NCI-H187 (cell line): ENCODE results near the gene NRCAM.

ENCODE experiments used
- DNase-seq, 2 experiments: peaks; one replicate each; lab custom pipeline; 2025; lab: John Stamatoyannopoulos, UW

The NRCAM gene

DNA sequence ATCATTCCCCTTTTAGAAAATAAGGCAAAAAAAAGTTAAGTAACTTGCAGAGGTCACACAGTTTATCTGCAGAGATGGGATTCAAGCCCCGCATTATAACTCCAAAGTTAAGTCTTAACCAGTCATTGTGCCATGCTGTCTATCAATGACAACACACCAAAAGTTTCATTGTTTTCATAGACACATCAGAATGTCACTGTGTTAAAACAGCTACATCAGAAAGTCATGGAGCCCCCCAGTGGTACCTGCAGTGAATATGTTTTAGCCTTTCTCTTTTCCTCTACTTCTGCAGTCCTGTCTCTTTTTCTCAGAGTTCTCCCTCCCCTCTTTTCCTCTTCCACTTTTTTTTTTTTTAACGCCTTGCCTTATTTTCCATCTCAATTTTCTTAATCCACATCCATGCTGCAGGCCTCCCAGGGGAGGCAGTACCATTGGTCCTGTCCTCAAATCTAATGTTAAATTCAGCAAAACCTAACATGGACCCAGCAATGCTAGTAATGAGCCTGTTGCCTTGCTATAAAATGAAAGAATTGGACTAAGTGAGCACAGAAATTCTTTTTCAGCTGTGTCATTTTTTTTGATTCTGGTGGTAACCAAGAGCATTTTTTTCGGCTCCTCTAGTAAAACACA is 3.8 kb upstream of the NRCAM start:
- DNase-seq: peak in 1 of 2 experiments; percentile 29

DNA sequence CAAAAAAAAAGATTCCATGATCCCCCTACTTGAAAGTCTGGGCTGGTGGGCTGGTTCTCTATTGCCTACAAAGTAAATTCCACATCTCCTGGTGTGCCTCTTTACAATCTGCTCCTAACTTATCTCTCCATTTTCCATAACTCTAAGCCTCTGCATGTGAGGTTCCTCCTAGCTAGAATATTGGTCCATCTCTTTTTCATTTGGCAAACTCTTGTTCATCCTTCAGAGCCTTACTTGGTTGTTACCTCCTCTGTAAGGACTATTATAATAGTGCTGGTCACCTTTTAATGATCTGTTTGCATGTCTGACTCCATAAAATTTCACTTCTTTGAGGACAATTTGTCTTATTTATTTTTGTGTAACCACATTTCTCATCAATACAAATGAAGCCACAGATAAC is 1.6 kb upstream of the NRCAM start:
- no peak for DNase-seq

DNA sequence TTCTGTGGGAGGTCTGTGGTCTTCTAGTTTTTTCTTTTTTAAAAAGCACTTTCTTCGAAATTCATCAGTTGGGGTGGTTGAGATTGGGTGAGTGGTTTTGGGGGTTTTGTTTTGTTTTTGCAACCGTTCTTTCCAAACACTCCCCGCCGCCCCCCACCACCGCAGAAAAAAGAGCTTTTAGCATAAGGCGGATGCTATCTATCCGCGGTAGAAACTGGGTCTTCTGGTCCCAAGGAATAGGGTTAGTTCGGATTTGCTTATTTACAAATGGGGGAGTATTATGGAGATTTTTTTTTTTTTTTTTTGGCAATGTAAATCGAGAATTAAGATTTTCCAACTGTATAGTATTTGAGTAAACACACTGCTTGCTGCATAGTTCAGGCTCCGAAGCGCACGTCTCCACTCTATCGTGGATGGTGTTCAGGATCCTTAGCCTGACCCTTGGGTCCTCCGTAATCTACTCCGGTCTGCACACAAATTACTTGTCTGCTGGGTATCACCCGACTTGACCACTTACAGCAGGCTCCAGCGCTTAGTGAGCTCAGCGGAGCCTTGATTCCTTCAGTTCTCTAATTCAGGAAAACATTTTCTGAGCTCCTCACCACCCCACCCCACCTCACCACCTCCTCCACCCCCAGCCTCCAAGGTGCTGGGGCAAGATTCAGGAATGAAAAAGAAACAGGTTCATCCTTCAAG is 757 bp upstream of the NRCAM start:
- DNase-seq: no peak

DNA sequence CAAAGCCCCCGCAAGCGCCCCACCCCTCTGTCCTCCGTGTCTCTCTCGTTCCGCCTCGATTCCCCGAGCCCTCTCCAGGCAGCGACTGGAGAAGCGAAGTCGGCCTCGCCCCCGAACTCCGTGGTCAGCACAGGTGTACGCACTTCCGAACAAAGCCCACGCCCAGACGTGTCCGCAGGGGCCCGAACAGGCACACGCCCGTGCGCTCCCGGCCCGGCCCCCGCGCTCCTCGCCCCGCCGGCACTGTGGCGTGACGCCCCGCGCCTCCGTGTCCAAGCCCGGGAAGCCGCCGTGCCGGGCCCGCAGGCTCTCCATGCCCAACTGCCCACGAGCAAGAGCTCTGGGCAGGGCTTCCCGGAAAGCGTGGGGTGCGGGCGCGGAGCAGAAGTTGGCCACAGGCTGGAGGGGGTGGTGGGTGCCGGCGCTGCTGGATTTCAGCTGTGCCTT is 662 bp downstream of the NRCAM start:
- peak; percentile 50 to 72 for DNase-seq

DNA sequence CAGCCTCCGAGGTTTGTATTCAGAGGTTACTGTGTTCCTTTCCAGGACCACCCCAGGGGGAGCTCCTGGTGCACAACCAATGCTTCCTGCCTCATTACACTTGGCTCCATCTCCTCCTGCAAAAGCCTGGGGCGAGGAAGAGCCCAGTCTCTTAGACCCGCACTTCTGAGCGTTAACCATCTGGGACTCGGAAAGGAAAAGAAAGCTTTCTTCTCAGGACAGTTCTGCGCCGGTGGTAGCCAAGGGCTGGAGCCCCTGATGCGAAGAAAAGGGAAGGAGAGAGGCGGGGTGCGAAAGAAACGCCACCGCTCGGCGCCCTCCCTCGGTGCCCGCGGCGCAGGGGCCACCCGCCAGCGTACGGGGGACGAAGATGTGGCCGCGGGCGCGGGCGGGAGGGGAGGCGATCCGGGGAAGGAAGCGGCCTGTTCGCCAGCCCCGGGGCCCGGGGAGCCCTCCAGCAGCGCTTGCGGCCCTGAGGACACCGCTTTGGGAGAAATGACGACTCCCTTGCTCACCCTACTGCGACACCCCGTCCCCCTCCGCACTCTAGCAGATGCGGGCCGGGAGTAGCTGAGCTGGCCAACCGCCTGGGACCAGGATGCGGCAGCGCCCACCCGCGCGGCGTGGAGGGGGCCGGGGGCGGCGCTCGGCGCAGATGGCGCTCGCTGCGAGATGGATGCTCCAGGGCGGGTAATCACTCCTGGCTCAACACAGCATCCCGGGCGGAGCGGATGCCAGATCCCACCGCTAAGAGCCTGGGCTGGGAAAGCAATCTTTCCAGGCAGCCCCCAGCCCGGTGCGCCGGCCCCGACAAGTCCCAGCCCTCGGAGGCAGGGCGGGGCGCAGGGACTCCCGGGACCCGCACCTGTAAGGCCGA is 1.3 kb downstream of the NRCAM start:
- peak in 1 of 2 experiments; percentile 72 for DNase-seq

DNA sequence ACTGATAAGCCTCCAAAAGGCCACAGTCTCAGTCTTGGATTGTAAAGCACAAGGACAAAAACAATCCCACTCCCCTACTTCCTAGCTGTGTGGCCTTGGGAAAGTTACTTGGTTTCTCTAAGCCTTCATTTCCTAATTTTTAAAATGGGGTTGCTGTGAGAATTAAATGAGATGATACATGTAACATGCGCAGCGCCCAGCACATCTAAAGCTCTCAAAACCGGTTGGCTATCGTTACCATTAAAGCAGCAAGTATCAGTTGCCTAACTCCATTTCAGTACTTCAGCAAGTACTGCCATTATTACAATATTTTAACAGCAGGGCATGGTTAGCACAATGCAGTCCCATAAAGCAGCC is 1.9 kb downstream of the NRCAM start:
- DNase-seq: no peak

DNA sequence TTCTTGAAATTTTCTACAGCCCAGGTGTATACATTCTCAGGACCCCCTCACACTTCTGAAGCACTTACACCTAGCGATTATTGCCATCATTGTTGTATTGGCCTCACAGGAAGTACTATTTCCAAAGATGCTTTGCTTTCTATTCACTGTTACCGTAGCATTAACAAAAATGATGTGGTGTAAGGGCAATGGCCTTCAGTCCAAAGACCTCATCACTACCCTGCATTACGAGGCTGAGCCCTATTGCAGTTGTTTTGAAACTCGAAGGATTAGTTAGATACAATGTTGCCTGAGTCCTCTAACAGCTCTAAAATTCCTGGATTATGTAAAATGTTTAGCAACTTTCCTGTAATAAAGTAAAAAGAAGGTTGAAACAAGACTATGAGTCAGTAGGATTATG is 2.9 kb downstream of the NRCAM start:
- no peak for DNase-seq

DNA sequence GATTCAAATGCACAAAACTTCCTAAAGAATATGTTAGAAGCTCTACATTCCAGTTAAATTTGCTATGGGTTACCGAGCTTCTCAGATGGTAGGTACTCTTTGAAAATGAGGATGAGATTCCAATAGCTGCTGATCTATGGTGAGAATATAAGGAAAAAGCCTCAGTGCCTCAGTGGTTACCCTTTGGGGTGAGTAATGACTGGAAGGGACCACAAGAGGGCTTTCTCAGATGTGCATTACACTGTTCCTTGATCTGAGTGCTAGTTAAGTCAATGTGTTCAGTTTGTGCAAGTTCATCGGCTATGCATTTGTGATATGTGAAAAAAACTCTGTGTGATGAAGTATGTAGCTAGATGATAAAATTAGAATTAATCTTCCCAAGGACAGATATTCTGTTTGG is 3.5 kb downstream of the NRCAM start:
- DNase-seq: no peak

DNA sequence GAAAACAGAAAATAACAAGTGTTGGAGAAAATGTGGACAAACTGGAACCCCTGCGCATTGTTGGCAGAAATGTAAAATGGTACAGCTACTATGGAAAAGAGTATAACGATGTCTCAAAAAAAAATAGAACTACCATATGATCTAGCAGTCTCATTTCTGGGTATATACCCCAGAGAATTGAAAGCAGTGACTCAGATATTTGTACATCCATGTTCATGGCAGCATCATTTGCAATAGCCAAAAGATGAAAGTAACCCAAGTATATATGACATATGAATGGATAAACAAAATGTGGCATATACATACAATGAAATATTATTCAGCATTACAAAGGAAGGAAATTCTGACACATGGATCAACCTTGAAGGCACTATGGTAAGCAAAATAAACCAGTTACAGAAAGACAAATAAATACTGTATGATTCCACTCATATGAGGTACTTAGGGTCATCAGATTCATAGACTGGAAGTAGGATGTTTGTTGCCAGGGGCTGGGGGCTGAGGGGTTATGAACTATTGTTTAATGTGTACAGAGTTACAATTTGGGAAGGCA is 4.9 kb downstream of the NRCAM start:
- DNase-seq: no peak

DNA sequence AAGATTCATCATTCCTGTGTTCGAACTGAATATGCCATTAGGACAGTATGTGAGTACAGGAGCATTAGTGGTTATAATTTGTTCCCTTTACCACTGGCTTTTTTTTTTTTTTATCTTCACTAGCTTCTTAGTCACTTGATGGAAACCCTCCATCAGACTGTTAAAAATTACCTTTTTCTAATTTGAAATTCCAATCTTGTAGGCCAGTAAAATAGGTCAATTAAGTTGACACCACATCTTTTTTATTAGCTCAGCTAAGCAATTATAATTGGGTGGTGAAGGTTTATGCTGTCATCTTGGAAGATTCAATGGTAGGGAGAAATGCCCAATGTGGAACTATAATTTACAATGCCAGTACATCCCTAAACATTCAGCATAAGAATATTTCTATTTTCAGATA is 6.1 kb downstream of the NRCAM start:
- no peak for DNase-seq

DNA sequence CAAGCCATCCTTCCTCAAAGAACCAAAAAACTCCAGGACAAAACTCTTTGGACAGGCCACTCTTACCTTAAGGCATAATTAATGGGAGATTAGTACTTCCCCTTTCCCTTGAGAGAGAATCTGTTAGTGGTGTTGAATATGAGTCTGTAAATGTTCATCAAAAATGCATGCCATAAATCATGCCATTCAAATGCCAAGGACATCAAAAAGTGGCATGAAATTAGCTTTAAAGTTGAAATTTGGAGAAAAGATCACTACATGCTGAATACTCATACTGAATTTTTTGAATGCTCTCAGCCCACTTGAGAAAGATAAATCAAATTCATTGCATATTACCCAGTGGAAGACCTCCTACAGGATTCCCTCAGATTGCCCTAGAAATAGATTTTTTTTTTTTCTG is 6.7 kb downstream of the NRCAM start:
- no peak for DNase-seq

DNA sequence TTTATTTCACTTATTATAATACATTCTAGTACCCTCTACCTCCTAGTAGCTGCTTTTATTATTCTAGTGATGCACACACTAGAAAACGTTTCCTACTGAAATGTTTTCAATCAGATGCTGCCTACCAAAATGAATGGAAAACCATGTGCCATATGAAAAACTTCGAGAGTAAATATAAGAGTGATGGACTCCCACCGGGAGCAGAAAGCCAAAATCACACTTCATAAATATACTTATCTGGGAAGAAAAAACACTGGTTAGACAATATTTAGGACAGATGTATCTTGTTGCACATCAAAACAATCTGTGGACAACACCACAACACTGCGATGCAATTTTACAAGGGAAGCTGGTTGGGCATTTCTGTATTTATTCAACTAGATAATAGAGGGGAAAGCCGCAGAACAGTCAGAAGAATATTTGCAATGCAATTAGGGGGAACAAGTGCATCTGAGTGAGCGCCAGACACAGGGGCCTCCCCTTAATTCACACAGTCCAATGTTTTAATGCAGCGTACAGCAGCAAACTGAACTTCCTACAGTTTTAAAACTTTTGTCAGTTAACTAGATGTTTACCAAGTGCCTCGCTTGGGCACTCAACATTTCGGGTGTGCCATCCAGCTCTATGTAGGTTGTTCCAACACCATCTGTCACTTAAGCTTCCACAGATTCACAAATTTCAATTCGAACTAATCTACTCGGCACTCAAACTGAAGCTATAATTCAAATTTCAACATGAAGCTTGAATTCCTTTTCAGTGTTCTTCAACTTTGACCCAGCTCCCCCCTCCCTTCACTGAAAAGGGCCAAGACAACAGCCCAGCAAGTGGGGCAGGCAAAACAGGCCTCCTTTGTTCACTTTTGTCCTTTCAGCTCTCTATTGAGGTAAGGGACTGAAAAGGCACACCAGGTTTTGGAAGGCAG is 7.4 kb downstream of the NRCAM start:
- DNase-seq: no peak

DNA sequence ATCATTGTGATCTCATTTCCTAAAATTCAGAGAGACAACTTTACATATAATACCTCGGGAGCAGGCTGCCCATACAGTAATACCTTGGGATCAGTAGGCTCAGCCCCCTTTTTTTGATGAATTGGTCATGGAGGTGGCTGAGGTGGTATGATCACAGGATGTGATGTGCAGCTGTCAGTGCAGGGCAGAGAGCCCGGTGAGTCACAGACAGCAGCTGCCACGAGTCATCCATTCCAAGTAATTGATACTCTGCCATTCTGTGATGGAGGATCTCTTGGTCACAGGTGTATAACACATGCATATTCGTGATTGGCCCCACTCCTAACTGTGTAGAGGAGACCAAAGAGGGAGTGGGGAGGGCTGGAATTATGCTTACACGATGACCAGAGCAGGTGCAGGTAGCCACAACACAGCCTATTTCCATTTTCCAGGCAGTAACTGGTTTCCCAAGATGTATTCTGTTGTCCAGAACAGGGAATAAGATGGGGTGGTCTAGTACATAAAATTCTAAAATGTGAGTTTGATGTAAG is 14.1 kb downstream of the NRCAM start:
- peak; percentile 18 to 68 for DNase-seq

DNA sequence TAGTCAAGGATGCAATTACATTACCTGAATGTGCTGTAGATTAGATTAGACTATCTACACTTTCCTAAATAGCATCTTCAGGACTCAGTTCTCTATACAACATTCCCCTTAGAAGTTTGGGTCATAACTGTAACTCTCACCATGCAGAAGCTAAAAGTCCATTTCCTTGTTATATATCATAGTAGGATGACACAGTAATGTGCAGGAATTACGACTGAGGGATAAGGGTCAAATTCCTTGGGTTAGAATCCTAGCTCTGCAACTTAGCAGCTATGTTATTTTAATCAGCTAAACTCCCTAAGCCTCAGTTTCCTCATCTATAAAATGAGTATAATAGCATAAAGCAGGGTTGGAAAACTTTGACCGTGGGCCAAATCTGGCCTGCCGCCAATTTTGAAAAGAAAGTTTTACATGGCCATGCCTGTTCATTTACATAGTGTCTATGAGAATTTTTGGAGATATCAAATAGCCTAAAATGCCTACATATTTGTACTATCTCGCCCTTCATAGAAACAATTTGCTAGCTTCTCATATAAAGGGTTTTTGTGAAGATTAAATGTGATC is 14.8 kb downstream of the NRCAM start:
- no peak for DNase-seq

DNA sequence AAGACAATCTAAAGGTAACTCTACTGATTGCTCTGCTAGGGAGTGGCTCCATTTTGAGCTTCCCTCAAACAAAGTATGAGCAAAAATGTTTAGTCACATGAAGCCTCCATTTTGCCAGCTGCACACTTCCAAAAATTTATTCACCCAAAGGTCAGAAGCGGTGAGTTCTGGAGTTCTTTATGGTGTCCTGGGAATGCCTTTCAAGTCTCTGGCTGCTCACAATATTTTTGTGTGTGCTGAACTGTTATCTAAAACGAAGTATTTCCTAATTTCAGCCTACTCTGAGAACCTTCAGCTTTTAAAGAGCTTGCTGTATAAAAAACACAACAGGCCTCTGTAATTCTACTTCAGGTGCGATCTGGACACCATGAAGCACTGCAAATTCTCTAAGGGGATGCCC is 15.6 kb downstream of the NRCAM start:
- DNase-seq: no peak

DNA sequence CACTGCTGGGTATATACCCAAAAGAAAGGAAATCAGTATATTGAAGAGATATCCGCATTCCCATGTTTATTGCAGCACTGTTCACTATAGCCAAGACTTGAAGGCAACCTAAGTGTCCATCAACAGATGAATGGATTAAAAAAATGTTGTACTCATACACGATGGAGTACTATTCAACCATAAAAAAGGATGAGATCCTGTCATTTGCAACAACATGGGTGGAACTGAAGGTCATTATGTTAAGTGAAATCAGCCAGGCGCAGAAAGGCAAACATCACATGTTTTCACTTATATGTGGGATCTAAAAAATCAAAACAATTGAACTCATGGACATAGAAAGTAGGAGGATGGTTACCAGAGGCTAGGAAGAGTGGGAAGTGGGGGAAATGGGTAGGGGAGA is 19.3 kb downstream of the NRCAM start:
- no peak for DNase-seq

DNA sequence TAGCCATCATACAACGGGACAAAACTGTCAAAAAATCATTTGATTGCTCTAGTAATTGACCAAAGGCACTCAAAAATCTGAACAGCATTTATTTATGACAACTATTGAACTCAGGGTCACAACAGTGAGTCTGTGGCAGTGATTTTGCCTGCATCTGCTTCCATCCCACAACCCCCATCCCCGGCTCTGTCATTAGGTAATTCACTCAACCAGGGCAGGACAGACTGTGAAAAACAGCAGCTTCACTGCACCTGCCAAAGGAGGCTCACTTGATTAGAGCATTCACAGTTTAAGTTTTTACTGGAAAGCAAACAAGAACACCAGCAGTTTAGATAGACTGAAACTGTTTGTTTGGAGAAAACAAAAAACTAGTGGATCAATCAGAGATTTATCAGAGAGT is 22.2 kb downstream of the NRCAM start:
- no peak for DNase-seq

DNA sequence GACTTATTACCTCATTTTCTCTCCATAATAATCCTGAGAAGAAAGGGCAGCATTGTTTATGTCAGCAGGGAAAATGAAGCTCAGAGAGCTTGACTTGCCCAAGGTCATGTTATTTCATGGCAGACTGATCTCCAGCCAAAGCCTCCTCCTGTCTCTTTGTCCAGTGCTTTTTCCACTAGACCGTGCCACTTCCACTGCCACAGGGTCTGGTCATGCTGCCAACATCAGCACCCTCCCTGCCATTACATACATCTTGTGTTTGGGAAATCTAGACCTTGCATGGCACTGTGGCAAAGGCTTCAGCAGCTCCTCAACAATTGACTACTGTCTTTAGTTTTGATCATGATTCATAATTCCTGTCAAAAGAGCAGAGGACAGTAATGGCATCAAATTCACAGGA is 25.1 kb downstream of the NRCAM start:
- DNase-seq: no peak

DNA sequence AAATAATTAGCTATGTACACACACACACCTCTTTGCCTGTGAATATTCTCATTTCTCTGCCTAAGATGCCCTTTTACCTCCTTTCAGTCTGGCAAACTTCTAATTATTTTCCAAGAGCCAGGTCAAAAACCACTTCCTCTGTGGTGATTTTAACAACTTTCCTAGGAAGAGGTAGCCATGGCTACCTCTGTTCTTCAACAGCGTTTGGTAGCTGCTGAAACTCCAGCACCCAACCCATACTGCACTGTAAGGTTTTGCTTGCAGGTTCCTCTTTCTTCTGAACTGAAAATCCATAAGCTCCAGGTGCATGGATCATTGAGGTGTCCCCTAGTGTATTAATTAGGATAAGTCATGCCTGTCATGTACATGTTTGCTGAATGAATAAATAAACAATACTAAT is 25.6 kb downstream of the NRCAM start:
- no peak for DNase-seq

DNA sequence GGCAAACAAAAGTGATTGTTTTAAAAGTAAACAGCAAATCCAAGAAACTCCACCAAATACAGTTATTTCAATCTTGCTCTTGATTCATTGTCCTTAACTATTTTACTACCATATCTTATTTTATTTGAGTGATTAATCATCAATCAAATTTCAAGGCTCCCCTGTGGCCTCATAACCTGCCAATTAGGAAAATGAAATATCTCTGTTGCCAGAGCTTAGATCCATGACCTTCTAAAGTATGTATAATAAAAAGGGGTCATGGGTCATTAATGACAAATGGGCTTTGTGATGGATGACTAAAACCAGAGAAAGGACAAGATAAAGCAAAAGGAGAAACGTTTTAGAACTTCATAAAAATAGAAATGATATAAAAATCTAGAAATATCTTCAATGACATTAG is 28.5 kb downstream of the NRCAM start:
- no peak for DNase-seq

DNA sequence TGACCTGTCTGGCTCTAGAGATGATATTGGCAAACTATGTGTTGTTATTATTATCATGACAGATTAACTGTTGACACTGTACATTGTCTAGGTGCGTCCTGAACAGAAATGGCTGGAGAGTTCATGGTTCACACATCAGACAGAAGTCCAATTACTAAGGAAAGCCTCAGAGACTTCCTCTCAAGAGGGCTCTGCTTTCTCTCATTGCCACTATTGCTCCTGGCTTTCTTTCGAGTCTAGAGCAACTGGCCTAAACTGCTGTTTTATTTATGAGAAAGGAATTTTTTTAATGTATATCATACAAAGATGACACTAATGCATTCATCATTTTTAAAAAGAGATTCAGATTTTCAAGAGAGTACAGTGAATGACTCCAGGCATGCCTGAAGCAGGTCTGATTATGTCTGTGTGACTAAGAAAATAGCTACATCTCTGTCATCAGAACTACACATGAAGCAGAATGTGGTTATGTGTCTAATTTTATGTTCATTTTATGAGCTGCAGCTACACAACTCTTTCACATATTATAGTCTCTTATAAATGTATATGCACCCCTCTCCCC is 30.4 kb downstream of the NRCAM start:
- DNase-seq: no peak
